ENCODE measurements around the gene ARHGEF26.

ARHGEF26 gene

DNA sequence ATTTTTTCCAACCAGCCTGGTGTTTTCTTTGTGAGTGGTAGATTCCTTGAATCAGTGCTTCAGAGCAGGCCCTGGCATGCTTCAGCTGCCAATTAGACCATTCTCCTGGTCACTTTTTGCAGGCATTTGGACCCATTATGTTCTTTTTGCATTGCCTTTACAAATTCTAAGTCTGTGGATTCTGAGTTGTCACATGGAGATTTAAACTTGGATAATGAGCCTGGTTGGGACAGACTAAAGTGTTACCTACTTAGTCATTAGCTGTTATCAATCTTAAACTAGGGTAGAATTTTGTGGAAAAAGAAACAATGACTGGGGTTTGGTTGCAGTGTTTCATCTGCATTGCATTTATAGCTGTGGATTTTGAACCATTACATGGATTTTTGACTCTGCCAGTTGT lies 40.6 kb downstream of the ARHGEF26 start:
- no peak for DNase-seq (ENCODE audit: low spot score)

GRCh38 chr3:154164387-154164786 lies 43.2 kb downstream of the ARHGEF26 start:
- no peak for DNase-seq (ENCODE audit: low spot score)

DNA sequence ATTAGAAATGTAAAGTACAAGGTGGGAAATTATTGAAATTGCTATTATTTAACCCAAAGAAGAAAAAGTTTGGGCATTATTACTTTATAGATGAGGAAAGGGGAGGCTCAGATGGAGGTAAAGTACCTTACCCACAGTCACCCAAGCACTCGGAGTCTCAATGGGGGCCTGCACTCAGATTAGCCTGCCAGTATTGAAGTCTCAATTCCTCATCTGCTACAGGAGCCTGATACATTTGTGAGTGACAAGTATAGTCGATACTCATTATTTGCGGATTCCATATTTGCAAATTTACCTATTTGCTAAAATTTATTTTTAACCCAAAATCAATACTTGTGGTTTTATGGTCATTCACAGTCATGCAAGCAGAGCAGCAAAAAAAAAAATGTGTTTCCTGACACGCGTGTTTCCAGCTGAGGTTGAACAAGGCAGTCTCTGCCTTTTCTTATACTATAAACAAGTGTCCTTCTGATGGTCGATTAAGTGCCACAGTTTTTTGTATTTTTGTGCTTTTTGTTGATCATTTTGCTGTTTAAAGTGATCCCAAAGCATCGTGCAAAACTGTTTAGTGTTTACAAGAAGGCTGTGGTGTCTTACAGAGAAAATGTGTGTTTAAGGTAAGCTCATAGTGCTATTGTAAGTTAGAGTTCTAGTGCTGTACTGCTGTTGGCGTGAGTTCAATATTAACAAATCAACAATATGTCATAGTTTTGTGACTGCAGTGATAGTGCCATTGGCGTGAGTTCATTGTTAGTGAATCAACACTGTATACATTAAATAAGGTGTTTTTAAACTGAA lies 48.0 kb downstream of the ARHGEF26 start:
- no peak for DNase-seq (ENCODE audit: low spot score)

DNA sequence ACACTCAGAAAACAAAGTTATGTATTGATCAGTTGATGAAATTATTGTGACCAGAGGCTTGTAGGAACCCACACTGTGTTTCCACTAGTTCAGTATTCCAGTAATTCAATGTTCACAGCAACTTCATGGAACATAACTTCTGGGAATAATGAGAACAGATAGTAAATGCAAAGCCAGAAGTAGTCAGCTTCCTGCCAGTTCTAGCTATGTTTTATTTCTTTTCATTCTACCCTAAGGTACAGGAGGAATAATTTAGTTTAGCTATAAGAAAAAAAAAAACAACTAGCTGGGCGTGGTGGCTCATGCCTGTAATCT lies 48.6 kb downstream of the ARHGEF26 start:
- DNase-seq (ENCODE audit: low spot score) = no peak

GRCh38 chr3:154170300-154170699 lies 49.1 kb downstream of the ARHGEF26 start:
- no peak for DNase-seq (ENCODE audit: low spot score)

GRCh38 chr3:154175041-154175440 lies 53.9 kb downstream of the ARHGEF26 start:
- no peak for DNase-seq (ENCODE audit: low spot score)

DNA sequence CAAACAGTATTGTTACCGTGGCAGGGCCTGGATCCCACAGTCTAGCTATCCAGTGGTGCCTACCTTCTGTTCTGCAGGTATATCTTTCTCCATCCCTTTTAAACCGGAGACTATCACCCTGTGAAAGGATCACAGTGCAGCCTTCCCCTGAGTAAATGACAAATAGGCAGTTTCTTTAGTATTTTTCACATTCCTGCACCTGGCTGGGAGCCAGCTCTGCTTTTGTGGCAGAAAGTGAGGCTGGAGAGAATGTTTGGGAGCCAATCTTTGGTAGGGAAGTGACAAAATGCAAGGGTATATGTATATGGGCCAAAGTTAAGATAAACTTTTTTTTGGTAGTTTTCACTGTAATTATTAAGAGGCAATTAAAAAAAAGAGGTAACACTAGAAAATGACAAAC lies 54.8 kb downstream of the ARHGEF26 start:
- DNase-seq (ENCODE audit: low spot score) = no peak

GRCh38 chr3:154177406-154177805 lies 56.2 kb downstream of the ARHGEF26 start:
- no peak for DNase-seq (ENCODE audit: low spot score)

DNA sequence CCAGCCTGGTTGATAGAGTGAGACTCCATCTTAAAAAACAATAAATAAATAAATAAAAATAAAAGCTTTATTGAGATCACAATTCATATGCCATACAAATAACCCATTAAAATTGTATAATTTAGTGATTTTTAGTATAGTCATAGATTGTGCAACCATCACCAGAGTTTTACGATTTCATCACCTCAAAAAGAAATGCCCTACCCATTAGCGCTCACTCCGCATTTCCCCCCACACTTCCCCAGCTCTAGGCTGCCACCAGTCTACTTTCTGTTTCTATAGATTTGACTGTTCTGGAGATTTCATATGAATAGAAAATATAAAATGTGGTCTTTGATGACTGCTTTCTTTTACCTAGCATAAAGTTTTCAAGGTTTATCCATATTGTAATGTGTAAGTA lies 57.0 kb downstream of the ARHGEF26 start:
- no peak for DNase-seq (ENCODE audit: low spot score)

- no peak for DNase-seq (ENCODE audit: low spot score)
Observed at GRCh38 chr3:154180836-154181691, 59.9 kb downstream of the ARHGEF26 start.

DNA sequence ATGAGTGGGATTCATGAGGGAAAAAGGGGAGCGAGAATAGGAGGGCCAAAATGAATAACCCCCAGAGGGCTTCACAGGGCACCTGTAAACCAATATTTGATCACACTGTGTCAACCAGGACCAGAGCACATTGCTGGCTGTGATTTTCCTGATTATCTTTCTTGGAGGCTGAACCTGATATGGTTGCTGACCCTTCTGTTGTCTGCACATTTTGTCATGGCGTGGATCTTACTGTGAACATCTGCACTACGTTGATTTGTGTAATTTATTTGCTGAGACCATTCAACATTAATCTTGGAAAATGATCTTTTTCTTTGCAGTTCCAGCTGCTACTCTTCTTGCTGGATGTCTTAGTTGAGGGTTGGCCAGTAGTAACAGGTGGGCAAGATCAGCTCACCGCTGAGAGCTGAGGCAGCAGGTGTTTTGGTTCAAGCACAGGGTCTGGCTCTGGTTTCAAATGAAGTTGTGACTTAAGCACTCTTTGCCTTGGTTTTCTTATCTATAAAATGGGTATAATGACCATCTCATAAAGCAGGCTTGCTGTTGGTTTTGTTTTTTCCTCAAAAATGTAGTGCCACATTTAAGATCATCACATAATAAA lies 61.2 kb downstream of the ARHGEF26 start:
- no peak for DNase-seq (ENCODE audit: low spot score)

- DNase-seq (ENCODE audit: low spot score) = no peak
Observed at GRCh38 chr3:154182975-154183374, 61.8 kb downstream of the ARHGEF26 start.

DNA sequence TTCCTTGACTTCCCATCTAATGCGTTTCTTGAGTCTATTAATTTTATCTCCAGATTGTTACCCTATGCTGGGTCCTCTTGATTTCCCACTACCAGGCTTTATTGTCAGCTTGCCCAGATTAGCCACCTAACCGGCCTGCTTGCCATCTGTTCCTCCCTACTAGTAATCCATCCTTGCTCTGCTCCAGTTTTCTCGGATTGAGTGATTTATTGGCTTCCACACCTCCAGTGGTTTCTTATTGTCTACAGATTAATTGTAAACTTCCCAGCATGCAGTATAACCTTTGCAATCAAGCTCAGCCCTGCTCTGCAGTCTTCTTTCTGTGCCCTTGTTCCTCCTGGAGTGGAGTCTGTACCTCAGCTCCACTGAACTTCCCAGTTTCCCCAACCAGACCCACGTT lies 63.4 kb downstream of the ARHGEF26 start:
- no peak for DNase-seq (ENCODE audit: low spot score)

DNA sequence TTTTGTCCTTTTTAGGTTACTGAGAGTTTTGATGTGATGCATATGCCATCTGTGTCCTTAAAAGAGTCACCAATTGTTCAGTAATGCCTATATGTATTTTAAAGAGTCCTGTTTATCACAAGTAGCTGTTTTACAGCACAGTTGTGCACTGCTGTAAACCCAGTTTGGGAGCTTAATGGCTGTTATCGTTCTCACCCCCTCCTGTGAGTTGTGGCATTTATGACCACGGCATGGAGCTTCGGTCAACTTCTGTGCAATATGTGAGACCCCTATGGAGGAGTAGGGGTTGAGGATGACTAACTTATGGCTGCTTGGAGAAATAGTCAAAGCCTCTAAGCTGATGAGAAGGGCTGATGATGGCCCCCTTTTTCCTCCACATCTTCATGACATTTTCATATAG lies 67.2 kb downstream of the ARHGEF26 start:
- DNase-seq (ENCODE audit: low spot score) = no peak

GRCh38 chr3:154188846-154189245 lies 67.7 kb downstream of the ARHGEF26 start:
- DNase-seq (ENCODE audit: low spot score) = no peak

DNA sequence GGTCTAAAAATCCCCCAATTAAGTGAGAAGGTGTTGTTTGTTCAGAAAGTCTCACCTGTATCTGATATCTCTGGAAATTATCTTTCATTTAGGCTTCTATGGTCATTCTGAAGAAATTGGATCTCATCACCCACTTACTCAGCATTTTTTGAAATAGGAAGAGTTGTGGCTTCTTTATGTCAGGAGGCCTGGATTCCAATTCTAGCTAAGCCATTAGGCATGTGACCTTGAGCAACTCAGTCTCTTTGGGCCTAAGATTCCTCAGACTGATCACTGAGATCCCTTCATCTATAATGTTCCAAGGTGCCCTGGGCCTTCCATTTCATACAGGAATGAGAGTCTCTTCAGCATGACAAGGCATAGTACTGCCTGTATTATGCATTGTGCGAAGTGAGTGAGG lies 70.3 kb downstream of the ARHGEF26 start:
- DNase-seq (ENCODE audit: low spot score) = no peak

DNA sequence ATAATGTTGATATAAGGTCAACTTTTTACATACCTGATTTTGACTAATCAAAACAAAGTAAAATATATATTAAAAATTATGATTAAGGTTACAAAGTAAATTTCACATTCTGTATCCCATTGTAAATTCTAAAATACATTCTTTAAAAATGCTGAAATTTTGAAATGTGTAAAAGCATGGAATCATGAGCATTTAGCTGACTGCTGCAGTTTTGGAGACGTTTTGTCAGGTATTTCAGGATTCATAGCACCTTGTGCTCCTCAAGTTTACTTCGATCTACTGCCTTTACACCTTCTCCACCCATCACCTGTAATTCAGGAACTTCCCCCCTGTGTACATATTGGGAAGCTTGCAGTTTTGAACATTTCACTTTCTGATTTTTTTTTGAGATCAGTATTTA lies 71.0 kb downstream of the ARHGEF26 start:
- DNase-seq (ENCODE audit: low spot score) = no peak

DNA sequence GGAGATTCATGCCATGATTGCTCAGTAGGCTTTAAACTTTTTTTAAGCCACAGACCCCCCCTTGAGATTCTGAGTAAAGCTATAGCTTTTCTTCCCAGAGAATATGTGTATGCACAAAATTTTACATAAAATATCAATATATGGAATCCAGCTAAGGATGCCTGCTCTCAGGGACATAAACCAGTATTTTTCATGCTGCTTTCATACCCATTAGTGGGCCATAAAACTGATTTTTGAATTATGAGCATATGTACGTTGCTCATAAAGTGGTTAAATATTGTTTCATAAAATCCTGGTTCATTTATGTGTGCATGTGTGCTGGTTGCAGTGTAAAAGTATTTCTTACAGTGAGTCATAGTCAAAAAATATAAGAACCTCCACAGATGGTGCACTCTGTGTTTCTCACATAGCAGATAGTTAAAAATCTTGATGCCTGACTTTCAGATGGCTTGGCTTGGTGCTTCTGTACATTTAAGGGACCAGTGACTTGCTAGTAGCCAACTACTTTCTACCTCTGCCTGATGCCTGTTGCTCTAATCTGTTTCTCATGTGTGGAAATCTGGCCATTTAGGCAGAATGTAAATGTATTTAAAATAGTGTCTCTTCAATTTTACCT lies 71.9 kb downstream of the ARHGEF26 start:
- DNase-seq (ENCODE audit: low spot score) = no peak

DNA sequence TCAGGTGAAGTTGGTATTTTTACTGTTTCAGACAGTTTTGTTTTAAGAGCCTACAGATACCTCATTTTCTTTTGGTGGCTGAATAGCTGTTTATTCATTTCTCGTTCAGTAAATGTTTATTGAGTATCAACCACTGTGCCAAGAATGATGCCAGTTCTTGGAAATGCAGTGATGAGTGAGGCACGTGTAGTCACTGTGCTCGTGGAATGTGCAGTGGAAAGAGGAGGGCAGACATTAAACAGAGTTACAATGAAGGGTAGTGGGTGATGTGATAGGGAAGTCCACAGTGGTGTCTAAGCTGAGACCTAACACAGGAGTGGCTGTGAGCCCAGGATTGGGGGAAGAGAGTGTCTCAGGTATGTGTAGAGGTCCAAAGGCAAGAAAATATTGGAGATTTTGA lies 73.7 kb downstream of the ARHGEF26 start:
- DNase-seq (ENCODE audit: low spot score) = no peak

DNA sequence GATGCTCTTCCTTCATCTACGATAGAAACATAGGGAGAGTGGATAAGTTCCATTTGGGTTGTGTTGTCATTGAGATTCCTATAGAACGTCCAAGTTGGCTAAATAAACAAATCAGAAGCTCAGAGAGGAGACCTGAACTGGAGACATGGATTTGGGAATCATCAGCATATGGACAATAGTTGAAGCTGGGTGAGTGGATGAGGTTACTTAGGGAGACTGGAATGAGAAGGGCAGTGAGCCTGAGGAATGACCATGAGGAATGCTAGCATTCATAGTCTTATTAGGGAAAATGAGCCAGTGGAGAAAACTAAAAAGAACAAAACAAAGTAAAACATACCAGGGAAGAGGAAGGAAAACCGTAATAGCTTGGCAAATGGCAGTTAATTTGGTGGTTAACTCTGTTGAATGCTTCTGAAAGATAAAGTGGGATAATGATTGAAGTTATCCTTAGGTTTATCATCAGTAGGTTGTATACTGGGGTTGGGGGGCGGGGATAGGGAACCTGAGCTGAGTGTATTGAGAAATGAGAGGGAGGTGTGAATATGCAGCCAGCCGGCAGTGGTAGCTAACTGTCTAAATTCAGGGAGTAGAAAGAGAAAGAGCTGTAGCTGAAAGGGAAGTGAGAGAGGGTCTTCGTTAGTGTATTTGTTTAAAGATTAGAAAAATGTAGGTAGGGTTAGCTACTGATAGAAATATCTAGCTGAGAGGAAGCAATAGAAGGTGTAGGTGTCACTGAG lies 74.6 kb downstream of the ARHGEF26 start:
- no peak for DNase-seq (ENCODE audit: low spot score)

DNA sequence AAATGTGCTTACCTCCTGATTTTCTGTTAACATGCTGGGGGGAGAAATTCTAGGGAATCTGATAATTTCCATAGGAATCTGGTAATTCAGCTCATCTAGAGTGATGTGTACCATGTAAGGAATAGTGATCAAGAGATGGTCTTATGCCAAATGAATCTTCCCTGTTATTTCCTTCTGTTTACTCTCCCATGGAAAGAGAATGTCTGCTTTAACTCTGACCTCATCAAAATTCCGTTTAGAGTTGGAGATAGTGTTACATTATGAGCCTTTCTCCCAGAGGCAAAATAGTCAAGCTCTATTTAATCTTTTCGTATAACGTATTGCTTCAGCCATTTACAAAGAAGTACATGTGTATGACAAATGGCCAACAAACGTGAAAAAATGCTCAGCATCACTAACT lies 76.6 kb downstream of the ARHGEF26 start:
- no peak for DNase-seq (ENCODE audit: low spot score)

DNA sequence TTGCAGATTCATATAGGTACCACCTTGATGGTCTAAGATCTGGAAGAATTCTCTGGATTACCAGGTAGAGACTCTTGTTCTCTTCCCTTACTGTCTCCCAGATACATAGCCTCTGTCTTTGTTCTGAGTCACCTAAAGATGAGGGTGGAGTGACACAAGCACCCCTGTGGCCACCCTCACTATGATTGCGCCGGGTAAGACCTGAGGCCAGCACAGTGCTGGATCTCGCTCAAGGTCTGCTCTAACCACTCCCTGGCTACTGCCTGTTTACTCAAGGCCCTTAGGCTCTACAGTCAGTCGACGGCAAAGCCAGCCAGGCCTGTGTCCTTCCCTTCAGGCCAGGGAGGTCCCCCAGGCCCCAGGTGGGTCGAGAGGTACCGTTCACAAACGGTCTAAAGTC lies 88.3 kb downstream of the ARHGEF26 start:
- DNase-seq (ENCODE audit: low spot score) = no peak
